Measurements from ENCODE around the gene SLC35C1. TPM values are rescaled to one million over a fixed set of nuclear protein-coding genes. Genes with fewer than 3 reads are reported as not detected.
"Not testable (repeated sequence)": the region's sequence is repeated elsewhere in the genome, so short reads cannot be mapped to it uniquely, and the experiment has no call there.

Gene SLC35C1
- total RNA-seq, 1 donor from 2014 or later: 5.3 TPM

DNA sequence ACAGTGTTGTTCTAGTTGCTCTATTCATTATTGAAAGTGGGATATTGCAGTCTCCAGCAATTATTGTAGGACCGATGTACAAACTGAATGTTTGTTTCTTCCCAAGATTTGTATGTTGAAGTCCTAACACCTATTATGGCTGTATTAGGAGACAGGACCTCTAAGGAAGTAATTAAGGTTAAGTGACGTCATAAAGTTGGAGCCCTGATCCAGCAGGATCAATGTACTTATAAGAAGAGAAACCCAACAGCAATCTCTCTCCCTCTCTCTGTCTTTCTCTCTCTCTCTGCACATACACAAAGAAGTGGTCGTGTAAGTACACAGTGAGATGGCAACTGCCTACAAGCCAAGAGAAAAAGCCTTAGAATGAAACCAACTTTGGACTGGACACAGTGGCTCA, 16.1 kb upstream of the SLC35C1 start:
- DNase-seq: no peak

DNA sequence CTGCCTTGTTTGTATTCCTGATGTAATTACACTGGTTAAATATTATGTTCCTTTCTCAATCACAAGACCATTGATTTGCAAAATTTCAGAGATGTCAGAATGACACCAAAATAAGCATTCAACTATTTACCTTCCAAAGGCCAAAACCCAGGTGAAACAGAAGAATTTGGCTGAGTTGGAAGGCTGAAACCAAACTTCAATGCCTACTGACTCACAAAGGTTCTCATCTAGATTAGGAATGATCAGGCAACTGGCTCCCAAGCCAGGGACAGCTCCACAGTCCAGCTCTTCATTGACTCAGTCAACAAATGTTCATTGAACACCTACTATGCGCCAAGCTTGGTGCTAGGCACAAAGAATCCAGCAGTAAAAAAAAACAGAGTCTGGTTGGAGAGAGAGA, 13.4 kb upstream of the SLC35C1 start:
- DNase-seq: no peak

DNA sequence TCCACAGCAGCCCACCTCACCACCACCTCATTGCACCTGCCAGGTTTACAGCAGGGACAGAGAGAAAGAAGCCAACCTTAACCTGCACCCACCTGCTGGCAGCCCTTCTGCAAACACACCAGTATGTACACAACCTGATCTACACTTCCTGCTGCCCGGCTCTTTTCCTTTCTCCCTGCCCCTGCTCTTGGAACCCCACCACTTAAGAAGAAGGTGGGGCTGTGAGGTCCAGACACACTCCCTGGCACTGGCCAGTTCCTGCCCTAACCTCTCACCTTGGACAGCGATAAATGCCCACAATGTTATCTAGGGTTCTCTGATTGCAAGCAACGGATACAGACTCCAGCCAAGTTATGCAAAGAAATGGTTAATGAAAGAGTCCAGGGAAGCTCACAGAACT, 10.8 kb upstream of the SLC35C1 start:
- DNase-seq: no peak

DNA sequence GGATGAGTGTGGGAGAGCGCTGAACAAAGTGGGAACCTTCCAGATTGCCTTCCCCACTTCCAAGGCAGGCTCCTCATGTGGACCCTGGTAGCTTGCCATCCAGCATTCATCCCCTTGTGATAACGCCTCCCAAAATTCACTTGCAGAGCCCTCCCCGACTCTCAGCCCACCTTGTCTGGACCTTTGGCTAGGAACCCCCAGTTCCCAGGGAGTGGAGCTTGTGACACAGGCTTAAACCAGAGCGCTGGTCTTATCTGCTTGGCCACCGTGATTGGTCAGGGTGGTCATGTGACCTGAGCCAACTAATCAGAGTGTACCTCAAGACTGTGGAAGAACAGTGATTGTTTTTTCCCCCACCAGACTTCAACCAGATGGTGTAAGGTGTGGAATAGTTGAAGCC, 9.6 kb upstream of the SLC35C1 start:
- DNase-seq: no peak

DNA sequence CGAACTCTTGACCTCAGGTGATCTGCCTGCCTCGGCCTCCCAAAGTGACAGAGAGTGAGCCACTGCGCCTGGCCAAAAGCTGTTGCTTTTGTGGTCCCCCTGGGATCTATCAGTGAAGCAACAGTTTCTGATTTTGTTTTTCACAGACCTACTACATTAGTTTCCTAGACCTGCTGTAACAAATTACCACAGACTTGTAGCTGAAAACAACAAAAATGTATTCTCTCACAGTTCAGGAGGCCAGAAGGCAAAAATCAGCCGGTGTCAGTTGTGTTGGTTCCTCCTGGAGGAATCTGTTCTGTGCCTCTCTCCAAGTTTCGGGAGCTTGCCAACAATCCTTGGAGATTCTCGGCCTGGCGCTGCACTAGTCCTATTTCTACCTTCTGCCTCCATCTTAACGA, 8.5 kb upstream of the SLC35C1 start:
- DNase-seq: no peak

DNA sequence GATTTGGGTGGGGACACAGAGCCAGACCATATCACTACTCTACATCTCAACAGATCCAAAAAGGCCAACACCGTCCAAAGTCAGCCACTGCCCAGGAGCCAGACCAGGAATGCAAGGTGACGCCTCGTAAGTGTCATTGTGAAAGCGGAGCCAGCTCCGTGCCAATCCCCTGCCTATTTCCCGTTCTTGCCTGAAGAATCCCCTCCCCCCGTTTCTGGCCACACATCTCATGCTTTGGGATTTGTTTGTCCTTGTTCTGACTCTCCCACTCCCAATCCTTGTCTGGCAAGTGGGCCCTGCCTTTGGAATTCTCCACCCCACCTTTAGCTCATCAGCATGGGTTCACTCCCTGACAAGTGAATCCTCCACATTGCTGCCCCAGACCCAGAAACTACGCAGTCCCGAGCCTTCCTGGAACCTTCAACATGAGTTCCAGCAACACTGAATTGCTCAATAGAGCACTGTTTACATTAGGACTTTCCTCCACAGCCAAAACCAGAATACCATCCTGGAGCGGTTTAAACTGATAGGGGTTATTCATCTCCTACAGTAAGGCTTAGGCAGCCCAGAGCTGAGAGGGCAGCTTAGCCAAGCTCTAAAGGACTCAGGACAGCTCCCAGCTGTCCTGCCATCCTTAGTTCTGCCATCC, 6.0 kb upstream of the SLC35C1 start:
- DNase-seq: no peak

DNA sequence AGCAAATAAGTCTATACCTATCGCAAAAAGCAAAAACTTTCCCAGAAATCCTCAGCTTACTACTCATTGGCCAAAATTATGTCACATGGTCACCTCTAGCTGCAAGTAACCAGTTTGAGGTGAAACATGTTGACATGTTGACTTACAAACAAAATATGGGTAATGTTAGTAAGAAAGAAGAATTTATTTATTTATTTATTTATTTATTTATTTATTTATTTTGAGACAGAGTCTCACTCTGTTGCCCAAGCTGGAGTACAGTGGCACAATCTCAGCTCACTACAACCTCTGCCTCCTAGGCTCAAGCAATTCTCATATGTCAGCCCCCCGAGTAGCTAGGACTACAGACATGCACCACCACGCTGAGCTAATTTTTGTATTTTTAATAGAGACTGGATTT, 5.4 kb upstream of the SLC35C1 start:
- DNase-seq: no peak

DNA sequence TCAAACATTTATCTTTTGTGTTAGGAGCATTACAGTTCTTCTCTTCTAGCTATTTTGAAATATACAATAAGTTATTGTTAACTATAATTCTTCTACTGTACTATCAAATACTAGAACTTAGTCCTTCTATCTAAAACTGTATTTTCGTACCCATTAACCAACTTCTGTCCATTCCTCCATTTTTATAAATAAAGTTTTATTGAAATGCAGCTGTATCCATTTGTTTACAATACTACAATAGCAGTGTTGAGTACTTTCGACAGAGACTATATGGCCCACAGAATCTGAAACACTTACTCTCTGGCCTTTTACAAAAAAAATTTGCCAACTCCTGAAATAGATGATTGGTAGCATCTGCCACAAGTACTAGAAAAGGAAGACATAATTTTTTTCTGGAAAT, 4.7 kb upstream of the SLC35C1 start:
- no peak for DNase-seq

DNA sequence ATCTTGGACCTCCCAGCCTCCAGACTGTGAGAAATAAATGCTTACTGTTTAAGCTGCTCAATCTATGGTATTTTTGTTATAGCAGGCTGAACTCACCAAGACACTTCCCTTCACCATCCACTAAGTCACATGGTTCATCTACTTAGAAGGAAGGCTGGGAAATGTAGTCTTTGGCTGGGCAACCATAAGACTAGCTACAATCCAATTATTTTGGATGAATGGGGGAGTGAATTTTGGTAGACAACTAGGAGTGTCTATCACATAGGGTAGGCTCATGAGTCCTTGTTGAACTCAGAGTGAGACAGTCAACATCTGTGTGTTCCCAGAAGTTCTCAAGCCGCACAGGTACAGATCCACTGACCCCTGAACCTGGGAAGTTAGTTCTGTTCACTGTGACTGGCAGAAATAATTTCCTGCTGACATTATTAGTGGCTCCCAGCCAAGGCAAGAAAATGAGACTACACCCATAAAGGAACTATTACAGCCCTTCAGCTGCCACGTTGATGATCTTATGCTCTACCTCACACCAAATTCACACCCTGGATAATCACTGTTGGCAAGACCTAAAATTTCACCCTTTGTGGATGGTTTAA, 3.1 kb upstream of the SLC35C1 start:
- no peak for DNase-seq

DNA sequence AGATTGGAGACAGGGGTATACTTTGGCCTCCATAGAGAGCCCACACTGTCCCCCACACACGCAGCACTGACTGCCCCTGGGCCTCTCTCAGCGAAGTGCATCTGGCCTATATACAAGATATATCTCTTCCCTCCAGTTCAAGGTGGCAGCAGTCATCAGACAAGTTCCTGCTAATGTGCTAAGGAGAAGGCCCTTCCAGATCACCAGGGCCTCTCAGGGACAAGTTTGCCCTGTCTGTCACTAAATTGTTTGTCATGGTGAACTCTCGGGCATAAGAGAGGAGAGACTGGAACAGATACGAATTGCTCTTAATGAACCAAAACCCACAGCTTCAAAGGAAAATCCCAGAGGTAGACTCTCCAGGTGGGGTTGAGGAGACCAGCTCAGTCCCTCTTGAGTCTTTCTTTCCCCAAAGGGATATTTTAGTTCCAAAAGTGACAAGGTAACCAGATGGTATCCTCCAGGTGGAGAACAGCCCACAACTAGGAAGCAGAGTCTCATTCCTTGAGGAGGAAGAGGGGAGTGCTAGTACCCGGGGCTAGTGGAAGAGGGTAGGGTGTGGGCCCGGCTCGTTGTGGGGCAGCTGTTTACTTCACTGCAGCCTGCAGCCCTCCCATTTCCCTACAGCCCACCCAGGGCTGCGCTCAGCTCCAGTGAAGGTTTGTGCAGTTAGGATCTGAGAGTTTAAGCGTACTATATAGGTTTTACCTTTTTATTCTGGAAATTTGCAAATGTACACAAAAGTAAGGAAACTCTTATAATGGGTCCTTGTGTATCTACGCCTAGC, 2.2 kb upstream of the SLC35C1 start:
- DNase-seq: no peak

DNA sequence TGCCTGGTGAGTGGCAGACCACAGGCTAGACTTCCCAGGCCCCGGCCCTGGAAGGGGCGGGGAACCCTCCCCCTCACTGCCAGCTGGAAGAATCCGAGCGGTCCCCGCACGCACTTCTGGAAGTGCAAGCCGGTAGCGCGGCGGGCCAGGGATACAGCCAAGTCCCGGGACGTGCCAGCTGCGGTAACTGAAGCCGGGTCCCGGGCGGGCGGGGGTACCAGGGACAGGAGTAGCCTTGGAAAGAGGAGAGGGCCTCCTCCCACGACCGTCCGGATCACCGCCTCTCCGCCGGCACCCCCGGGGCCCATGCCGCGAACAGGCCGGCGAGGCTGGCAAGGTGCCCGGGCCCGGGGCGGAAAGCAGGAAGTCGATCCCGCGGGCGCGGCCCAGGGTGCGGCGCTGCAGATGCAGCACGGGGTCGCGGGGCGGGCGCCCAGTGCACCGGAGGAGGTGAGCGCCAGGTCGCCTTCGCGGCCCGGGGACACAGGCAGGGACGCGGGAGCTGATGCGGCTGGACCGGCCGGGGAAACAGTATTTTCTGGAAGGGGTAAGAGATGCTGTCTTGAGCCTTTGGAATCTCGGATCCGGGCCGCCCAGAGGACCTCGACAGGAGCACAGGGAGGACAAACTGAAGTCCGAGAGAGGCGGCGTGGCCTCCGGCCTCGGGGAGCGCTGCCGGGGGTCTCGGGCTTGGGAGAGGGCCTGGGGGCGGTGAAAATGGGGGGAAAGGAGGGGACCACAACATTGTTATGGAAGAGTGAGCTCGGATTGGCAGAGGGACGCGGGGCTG, 783 bp upstream of the SLC35C1 start:
- DNase-seq: peak; percentile 30

DNA sequence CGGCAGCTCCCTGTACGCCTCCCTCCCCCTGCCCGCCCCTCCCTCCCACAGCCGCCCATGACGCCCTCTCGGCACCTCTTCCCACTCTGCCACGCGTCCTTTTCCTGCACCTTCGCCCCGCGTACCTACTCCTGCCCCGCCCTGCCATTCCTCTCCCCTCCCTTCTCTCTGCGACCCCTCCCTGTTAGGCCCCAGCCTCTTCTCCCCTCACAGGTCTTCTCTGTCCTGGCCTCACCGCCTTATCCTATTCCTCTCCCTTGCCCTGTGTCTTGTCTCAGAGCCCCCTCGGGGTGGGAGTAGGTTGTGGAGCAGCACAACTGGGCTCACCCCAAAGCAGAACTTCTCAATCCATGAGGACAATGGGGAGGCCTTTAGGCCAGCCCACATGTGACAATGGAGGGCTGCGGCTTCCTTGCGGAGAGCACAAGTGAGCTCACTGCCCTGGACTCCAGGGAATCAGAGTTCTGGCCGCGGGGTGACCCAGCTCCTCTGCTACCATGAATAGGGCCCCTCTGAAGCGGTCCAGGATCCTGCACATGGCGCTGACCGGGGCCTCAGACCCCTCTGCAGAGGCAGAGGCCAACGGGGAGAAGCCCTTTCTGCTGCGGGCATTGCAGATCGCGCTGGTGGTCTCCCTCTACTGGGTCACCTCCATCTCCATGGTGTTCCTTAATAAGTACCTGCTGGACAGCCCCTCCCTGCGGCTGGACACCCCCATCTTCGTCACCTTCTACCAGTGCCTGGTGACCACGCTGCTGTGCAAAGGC, 539 bp downstream of the SLC35C1 start:
- DNase-seq: no peak

DNA sequence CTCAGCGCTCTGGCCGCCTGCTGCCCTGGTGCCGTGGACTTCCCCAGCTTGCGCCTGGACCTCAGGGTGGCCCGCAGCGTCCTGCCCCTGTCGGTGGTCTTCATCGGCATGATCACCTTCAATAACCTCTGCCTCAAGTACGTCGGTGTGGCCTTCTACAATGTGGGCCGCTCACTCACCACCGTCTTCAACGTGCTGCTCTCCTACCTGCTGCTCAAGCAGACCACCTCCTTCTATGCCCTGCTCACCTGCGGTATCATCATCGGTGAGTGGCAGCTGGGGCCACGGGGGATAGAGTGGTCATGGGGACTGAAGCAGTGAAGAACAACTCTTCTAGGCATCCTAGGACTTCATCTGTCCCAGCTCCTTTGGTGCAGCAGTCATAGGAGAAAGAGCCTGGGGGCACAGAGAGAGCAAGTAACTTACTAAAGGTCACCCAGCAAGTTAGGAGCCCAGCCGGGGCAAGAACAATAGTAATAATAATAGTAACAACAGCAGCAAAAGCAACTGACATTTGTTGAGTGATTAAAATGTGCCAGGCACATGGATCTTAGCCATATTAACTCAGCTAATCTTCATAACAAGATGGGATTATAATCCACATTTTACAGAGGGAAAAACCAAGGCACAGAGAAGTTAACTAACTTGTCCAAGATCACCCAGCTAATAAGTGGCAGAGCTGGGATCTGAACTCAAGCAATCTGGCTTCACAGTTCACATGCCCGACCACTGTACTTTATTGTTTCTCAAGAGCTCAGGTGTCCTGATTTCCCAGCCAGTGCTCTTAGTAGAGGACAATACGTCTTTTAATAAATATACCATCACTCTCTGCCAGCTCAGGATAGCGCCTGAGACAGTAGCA, 1.4 kb downstream of the SLC35C1 start:
- no peak for DNase-seq

DNA sequence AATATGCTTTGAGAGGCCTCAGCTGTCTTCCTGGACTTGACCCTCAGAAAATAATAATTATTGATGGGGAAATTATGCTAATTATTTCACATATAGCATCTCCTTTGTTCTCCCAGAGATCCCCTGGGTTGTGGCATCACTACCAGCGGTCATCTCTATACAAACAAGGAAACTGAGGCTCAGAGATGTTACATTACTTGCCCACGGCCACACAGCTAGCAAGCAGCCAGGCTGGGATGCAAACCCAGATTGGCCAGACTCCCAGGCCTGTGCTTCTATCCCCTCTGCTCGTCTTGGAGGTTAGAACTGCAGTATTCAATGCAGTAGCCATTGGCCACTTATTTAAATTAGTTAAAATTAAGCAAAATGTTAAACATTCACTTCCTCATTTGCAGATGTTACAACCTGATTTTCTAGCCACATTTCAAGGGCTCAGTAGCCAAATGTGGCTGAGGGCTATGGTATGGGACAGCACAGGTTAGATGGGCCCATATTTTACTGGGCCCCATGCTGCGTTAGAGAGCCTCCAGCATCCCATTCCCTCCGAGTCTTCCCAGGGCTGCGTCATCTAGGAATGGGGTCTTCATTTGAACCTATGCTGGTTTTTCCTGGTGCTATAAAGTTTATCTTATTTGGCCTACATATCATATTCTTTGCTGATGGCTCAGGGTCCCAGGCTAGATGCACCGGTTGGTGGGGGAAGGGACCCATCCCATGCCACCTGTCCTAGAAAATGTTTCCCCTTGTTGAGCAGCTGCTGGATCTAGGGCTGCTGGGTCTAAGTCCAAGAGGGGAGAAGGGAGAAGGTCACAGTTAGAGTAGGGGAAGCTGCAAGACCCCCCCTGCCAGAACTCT, 2.2 kb downstream of the SLC35C1 start:
- no peak for DNase-seq

DNA sequence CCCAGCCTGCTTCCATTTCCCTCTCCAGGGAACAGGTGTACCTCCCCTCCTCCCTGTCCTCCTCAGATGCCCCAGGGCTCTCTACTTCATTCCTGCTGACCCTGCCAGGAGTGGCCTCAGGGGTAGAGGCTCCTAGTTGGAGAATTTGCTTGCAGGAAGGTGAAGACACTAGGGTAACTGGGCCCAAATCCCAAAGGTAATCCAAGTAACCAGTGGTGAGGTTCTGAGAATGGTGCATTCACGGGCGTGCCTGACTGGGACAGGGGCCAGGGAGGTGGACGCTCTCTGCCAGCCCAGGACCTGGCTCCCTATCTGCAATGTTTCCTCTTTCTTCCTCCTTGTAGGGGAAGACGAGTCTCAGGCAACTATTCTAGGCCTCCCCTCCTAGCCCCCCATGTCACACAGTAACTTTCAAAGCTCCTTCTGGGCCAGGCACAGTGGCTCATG, 2.9 kb downstream of the SLC35C1 start:
- DNase-seq: no peak

DNA sequence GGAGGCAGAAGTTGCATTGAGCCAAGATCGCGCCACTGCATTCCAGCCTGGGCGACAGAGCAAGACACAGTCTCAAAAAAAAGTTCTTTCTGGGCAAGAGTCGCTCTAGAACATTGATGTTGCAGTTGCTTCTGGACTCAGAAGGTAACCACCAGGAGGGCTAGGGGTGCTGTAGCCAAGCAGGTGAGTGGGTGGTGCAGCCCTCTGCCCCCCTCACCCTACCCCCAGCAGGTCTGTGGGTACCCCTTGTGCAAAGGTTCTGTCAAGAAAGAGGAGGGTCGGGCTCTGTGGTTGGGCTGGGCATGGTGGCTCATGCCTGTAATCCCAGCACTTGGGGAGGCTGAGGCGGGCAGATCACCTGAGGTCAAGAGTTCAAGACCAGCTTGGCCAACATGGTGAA, 3.5 kb downstream of the SLC35C1 start:
- DNase-seq: not testable (repeated sequence)

DNA sequence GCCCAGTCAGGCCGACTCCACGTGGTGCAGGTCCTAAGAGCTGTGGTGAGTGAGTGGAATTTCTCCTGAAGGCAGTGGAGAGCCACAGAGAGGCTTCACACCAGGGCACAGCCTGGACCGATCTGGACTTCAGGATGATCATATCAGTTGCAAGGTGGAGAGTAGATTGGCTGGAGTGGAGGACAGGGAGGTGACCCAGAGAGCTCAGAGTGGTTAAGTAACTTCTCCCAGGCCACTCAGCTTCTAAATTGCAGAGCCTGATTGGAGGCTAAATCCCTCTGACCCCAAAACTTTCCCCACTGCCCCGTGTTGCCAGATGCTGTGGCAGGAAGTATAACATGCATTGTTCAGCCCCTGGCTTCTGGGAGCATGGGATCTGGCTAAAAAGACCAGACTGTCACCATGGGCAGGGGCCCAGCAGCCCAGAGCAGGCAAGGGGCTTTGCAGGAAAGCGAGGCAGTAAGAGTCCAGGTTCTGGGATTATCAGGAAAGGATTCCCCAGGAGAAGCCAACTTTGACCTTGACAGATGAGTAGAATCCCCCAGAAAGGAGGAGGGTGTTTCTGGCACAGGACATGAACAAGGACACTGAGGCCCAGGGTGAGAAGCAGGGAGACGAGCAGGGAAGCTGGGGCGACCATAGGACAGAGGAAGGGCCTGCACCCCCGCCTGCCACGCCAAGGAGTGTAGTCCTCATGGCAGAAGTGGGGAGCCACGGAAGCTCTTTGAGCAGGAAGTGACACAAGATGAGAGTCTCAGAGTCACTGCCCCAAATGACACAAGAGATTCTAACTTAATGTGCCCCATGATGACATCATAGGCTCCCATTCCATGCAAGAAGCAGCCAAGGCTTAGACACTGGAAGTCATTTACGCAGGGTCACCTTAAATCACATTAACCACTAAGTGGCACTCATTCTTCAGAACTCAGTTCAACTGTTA, 4.8 kb downstream of the SLC35C1 start:
- DNase-seq: no peak

DNA sequence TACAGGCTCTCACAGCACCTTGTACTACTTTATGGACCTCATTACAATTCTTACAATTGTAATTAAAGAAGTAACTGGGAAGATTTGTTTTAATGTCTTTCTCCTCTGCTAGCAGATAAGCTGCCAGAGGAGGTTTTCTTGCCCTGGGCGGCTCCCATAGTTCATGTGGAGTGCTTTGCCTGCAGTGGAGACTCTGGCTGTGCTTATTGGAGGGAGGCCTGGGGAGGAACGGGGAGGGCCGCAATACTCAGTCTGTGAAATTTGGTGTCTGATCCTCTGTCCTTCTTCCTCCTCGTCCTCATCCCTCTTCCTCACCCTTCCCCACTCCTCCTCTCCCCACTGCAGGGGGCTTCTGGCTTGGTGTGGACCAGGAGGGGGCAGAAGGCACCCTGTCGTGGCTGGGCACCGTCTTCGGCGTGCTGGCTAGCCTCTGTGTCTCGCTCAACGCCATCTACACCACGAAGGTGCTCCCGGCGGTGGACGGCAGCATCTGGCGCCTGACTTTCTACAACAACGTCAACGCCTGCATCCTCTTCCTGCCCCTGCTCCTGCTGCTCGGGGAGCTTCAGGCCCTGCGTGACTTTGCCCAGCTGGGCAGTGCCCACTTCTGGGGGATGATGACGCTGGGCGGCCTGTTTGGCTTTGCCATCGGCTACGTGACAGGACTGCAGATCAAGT, 5.6 kb downstream of the SLC35C1 start:
- DNase-seq: no peak

DNA sequence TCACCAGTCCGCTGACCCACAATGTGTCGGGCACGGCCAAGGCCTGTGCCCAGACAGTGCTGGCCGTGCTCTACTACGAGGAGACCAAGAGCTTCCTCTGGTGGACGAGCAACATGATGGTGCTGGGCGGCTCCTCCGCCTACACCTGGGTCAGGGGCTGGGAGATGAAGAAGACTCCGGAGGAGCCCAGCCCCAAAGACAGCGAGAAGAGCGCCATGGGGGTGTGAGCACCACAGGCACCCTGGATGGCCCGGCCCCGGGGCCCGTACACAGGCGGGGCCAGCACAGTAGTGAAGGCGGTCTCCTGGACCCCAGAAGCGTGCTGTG, 6.1 kb downstream of the SLC35C1 start:
- no peak for DNase-seq
